ENCODE measurements around the gene SAMD4A.

SAMD4A gene

DNA sequence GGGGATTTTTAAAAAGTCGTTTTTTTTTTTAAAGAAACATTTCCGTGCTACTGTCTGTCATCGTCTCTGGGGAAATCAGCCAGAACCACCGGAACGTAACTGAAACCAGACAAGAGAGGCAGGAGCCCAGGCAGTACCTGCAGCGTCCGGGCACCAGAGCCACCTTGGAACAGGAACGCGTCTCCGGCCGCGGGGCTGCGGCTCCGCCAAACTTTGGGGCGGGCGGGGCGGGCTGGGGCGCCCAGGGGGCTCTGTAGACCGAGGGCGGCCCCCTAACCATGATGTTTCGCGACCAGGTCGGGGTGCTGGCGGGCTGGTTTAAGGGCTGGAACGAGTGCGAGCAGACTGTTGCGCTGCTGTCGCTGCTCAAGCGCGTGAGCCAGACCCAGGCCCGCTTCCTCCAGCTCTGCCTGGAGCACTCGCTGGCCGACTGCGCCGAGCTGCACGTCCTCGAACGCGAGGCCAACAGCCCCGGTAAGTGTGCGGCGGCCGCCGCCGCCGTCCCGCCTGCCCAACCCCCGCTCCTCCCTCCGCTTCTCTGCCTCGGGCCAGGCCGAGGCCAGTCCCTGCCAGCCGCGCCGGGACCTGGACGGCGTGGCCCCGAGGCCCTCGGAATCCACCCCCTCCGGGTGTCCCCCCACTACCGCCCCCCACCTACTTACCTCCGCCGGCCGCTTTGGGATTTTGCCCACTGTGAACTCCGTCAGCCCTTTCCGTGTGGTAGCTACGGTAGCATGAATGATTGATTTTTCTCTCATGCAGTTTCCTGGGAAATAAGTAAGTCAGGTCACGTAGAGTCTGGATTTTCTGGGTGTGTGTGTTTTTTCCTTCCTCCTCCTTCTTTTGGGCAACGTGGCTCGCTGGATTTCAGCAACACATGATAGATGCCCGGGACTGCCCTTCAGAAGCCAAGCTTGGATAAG, 972 bp downstream of the SAMD4A start:
- no peaks in the 10 kb centered on the region for H3K27me3 ChIP-seq (replicated peaks; ENCODE audit: control insufficient read depth, insufficient read depth, low read length)
- TF ChIP-seq, protein P1, sequence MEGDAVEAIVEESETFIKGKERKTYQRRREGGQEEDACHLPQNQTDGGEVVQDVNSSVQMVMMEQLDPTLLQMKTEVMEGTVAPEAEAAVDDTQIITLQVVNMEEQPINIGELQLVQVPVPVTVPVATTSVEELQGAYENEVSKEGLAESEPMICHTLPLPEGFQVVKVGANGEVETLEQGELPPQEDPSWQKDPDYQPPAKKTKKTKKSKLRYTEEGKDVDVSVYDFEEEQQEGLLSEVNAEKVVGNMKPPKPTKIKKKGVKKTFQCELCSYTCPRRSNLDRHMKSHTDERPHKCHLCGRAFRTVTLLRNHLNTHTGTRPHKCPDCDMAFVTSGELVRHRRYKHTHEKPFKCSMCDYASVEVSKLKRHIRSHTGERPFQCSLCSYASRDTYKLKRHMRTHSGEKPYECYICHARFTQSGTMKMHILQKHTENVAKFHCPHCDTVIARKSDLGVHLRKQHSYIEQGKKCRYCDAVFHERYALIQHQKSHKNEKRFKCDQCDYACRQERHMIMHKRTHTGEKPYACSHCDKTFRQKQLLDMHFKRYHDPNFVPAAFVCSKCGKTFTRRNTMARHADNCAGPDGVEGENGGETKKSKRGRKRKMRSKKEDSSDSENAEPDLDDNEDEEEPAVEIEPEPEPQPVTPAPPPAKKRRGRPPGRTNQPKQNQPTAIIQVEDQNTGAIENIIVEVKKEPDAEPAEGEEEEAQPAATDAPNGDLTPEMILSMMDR (IDR thresholded peaks at IDR 0.05; ENCODE audit: insufficient read depth, low read length, poor library complexity, severe bottlenecking), result no peak
- no peaks in the 10 kb centered on the region for H3K36me3 ChIP-seq (ENCODE audit: control insufficient read depth, insufficient read depth, low read length)
- DNase-seq (ENCODE audit: extremely low read depth, insufficient read length), result peak; percentile 65
- H3K4me3 ChIP-seq (replicated peaks; ENCODE audit: low read depth, low read length), result peak overlapping the region; percentile 63

DNA sequence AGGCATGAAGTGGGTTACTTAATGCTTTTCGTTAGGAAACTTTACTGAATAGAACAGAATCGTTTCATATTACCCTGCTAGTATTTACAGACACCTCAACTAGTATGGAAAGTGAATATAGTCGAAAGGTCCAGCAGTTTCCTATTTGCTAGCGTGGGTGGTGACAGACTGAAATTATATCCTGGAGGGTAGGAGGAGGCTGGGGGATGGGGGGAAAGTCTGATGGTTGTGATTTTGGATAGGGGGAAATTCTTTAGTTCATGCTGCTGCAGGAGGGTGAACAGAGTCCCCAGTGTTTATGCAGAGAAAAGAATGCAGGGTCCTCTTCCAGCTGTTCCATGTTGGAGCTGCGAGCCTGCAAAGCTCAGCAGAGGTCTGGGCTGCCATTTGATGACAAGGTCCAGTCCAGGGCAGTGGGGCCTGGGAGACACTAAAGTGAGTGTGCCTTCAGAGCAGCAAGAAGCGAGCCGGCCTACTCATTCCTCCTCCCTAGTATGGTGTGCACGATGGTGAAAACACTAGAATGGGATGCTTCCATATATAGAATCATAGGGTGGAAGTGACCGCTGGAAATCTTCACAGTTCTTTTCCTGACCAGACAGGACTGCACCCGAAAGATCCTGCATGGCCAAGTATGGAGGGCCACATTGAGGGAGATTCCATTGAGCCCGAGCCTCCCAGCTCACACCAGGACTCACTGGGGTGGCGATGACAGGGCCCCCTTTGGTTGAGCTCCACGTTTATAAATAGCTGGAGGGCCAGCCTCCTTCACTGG, 2.1 kb downstream of the SAMD4A start:
- H3K4me3 ChIP-seq (replicated peaks; ENCODE audit: low read depth, low read length), result no peak overlapping the region

DNA sequence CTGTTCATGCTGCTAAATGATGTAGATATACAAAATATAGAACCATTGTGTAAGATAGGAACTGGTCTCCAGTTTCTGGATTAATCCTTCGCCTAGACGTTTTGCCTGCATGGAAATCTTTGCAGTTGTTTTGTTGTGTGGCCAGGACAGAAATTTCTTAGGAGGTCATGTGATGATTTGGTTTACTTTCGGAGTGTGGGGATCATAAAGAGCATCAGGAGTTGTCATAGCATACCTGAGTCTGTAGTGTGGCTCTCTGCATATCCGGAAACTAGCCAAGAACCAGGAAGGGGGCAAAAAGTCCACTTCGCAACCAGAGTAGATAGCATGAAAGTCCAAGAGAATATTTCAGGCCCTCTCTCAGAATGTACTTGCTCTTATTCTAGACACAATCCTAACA, 3.1 kb downstream of the SAMD4A start:
- Histone ChIP-seq H3K27me3 (replicated peaks; ENCODE audit: control insufficient read depth, insufficient read depth, low read length) (no peaks in the 10 kb centered on the region), H3K4me3 (replicated peaks; ENCODE audit: low read depth, low read length) (no peak overlapping the region), H3K36me3 (ENCODE audit: control insufficient read depth, insufficient read depth, low read length) (no peaks in the 10 kb centered on the region)
- DNase-seq (ENCODE audit: extremely low read depth, insufficient read length), result no peak
- TF ChIP-seq, protein P1 (IDR thresholded peaks at IDR 0.05; ENCODE audit: insufficient read depth, low read length, poor library complexity, severe bottlenecking), result no peak

More for the DNA sequence above, 2.1 kb downstream of the SAMD4A start:
- TF ChIP-seq, protein P1 (IDR thresholded peaks at IDR 0.05; ENCODE audit: insufficient read depth, low read length, poor library complexity, severe bottlenecking), result no peak
- DNase-seq (ENCODE audit: extremely low read depth, insufficient read length), result no peak
- Histone ChIP-seq H3K27me3 (replicated peaks; ENCODE audit: control insufficient read depth, insufficient read depth, low read length) (no peaks in the 10 kb centered on the region), H3K36me3 (ENCODE audit: control insufficient read depth, insufficient read depth, low read length) (no peaks in the 10 kb centered on the region)

DNA sequence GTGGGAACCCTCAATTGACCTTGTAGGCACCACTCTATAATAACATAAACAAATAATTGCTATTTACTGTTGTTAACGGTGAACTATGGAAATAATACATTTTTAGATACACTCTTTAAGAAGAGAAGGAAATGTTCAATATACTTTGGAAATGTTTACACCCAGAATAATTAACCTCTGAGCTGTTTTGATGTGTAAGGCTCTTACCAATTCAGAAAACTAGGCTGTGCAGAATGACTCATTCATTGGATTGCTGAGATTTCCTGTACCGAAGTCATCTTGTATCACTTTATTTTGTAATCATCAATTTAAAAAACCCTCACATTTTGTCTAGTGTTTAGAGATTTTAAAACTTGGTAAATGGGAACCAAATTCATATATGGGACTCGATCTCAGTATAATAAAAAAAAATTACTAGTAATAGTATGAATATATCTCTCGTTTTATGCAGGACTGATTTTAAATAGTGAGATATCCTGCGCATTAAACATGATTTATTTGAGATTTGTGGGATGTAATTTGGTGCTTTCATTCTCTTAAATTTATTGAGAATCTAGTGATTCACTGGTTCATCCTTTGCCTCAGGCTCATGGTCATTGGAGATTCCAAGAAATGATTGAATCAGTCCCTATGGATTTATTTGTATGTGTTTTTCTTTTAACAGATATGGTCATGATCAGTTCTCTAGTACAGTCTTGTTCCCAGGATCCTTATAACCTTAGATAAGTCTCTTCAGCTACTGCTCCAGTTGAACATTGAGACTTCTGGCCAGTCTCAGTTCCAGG, 3.9 kb downstream of the SAMD4A start:
- H3K4me3 ChIP-seq (replicated peaks; ENCODE audit: low read depth, low read length), result no peak overlapping the region
- TF ChIP-seq, protein P1 (IDR thresholded peaks at IDR 0.05; ENCODE audit: insufficient read depth, low read length, poor library complexity, severe bottlenecking), result no peak
- no peaks in the 10 kb centered on the region for H3K27me3 ChIP-seq (replicated peaks; ENCODE audit: control insufficient read depth, insufficient read depth, low read length)

DNA sequence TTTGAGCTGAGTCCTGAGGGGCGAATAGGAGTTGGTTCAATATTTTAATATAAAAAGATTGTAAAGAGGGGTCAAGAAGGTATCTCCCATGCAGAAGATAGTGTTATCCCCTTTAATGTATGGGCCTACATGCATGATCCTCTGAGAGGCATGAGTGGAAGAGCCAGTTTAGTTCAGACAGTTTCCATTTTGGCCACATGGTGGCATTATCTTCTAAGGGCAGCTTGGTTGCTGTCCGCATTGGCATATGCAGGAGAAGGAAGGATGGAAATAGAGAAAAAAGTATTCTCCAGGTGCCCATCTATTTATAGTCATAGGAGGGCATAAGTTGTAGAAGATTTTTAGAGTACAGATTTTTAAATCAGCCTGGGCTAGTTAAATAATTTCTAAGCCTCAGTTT, 5.4 kb downstream of the SAMD4A start:
- Histone ChIP-seq H3K27me3 (replicated peaks; ENCODE audit: control insufficient read depth, insufficient read depth, low read length) (no peaks in the 10 kb centered on the region), H3K36me3 (ENCODE audit: control insufficient read depth, insufficient read depth, low read length) (no peaks in the 10 kb centered on the region), H3K4me3 (replicated peaks; ENCODE audit: low read depth, low read length) (no peak overlapping the region)
- TF ChIP-seq, protein P1 (IDR thresholded peaks at IDR 0.05; ENCODE audit: insufficient read depth, low read length, poor library complexity, severe bottlenecking), result peak; percentile 49
- no peak for DNase-seq (ENCODE audit: extremely low read depth, insufficient read length)

More for the DNA sequence above, 3.9 kb downstream of the SAMD4A start:
- DNase-seq (ENCODE audit: extremely low read depth, insufficient read length), result no peak
- H3K36me3 ChIP-seq (ENCODE audit: control insufficient read depth, insufficient read depth, low read length), result no peaks in the 10 kb centered on the region

All from GM06990 (cell line).